SU-DHL-6 (cell line): ENCODE data around the gene GIMAP7.

ENCODE experiments used
- H2AFZ ChIP-seq: fragments of 200-600 bp; sonication (generic); 2 replicates; pipeline ENCODE4 v1.6.1; 2014; ENCODE audit warnings: low read depth, mild to moderate bottlenecking, moderate library complexity, mixed read lengths, antibody characterized with exemption, low read length; ENCODE audit not compliant: severe bottlenecking
- H3F3A ChIP-seq: fragments of 200-600 bp; shearing (Covaris generic); 2 replicates; pipeline ENCODE4 v1.6.0; 2016; ENCODE audit warnings: antibody characterized with exemption, mild to moderate bottlenecking; ENCODE audit not compliant: insufficient read depth
- H3K27ac ChIP-seq: fragments of 200-600 bp; sonication (generic); 2 replicates; pipeline ENCODE4 v1.5.1; 2016; ENCODE audit warnings: low read depth, mild to moderate bottlenecking, low read length, moderate library complexity, mixed read lengths
- H3K27me3 ChIP-seq: fragments of 200-600 bp; sonication (generic), shearing (Covaris generic); 2 replicates; pipeline ENCODE4 v1.6.0; 2014; ENCODE audit warnings: mild to moderate bottlenecking, low read length
- H3K36me3 ChIP-seq: fragments of 200-600 bp; sonication (generic); 2 replicates; pipeline ENCODE4 v1.6.1; 2014; ENCODE audit warnings: mild to moderate bottlenecking, low read length, mixed read lengths
- H3K4me2 ChIP-seq: fragments of 300-600, 200-600 bp; shearing (Covaris generic), sonication (generic); 2 replicates; pipeline ENCODE4 v1.6.0; 2014; ENCODE audit warnings: low read length, low read depth, mild to moderate bottlenecking; ENCODE audit not compliant: poor library complexity, severe bottlenecking
- H3K4me3 ChIP-seq: fragments of 200-600 bp; sonication (generic); 2 replicates; pipeline ENCODE4 v1.5.1; 2014; ENCODE audit warnings: antibody characterized with exemption, low read length, mild to moderate bottlenecking, mixed read lengths; ENCODE audit not compliant: insufficient read depth, poor library complexity, severe bottlenecking
- H3K79me2 ChIP-seq: fragments of 200-600 bp; sonication (generic); 2 replicates; pipeline ENCODE4 v1.6.1; 2014; ENCODE audit warnings: mild to moderate bottlenecking, low read length, moderate library complexity; ENCODE audit not compliant: insufficient read depth
- H3K9ac ChIP-seq: fragments of 200-600 bp; sonication (generic); 2 replicates; pipeline ENCODE4 v1.7.0; 2014; ENCODE audit warnings: mild to moderate bottlenecking, low read length
- H3K9me2 ChIP-seq: fragments of 200-600 bp; sonication (generic); replicated peaks from 2 replicates; pipeline ENCODE4 v1.6.1; 2014; ENCODE audit warnings: low read length; ENCODE audit not compliant: insufficient read depth
- H3K9me3 ChIP-seq: fragments of 200-600 bp; sonication (generic); 2 replicates; pipeline ENCODE4 v1.6.1; 2014; ENCODE audit warnings: low read length, mixed read lengths; ENCODE audit not compliant: insufficient read depth
- H4K20me1 ChIP-seq: fragments of 200-600 bp; sonication (generic); 2 replicates; pipeline ENCODE4 v1.6.1; 2014; ENCODE audit warnings: low read depth, mild to moderate bottlenecking, antibody characterized with exemption, low read length, moderate library complexity, mixed read lengths
- CTCF ChIP-seq: fragments of 200-600 bp; sonication (generic); IDR thresholded peaks from one replicate; pipeline ENCODE4 v1.5.1; 2017; ENCODE audit warnings: antibody characterized with exemption, mild to moderate bottlenecking, low read length, moderate library complexity; ENCODE audit not compliant: insufficient read depth, poor library complexity, severe bottlenecking
- EZH2phosphoT487 ChIP-seq: fragments of 200-600 bp; sonication (generic), shearing (Covaris generic); conservative IDR thresholded peaks from 2 replicates; pipeline ENCODE4 v1.6.1; 2018; ENCODE audit warnings: mild to moderate bottlenecking, antibody characterized with exemption, low read length, moderate library complexity, mixed read lengths

GIMAP7 gene

GRCh38 chr7:150566123-150566522 is 51.5 kb downstream of the GIMAP7 start:
- Histone ChIP-seq H3K4me2 (no peak overlapping the region), H3K9me2 (no peaks in the 10 kb centered on the region), H3K4me3 (no peak overlapping the region), H2AFZ (no peak overlapping the region), H3F3A (no peaks in the 10 kb centered on the region), H4K20me1 (no peaks in the 10 kb centered on the region), H3K27me3 (no peaks in the 10 kb centered on the region; the same call in 1 of the 2 replicates), H3K9me3 (no peaks in the 10 kb centered on the region), H3K36me3 (no peaks in the 10 kb centered on the region), H3K79me2 (no peaks in the 10 kb centered on the region), H3K9ac (no peak overlapping the region), H3K27ac (no peak overlapping the region)
- TF ChIP-seq EZH2phosphoT487 (no peak), CTCF (no peak)

GRCh38 chr7:150566572-150566971 is 51.9 kb downstream of the GIMAP7 start:
- no peak overlapping the region for H3K9ac ChIP-seq
- no peaks in the 10 kb centered on the region for H3K9me3 ChIP-seq
- H3K27ac ChIP-seq: no peak overlapping the region
- TF ChIP-seq CTCF: no peak
- no peak for TF ChIP-seq EZH2phosphoT487
- H3K4me2 ChIP-seq: no peak overlapping the region
- H2AFZ ChIP-seq: no peak overlapping the region
- no peaks in the 10 kb centered on the region; the same call in 1 of the 2 replicates for H3K27me3 ChIP-seq
- no peaks in the 10 kb centered on the region for H3K79me2 ChIP-seq
- H3K4me3 ChIP-seq: no peak overlapping the region
- no peaks in the 10 kb centered on the region for H3F3A ChIP-seq
- H3K9me2 ChIP-seq: no peaks in the 10 kb centered on the region
- H3K36me3 ChIP-seq: no peaks in the 10 kb centered on the region
- H4K20me1 ChIP-seq: no peaks in the 10 kb centered on the region

GRCh38 chr7:150567169-150567568 is 52.5 kb downstream of the GIMAP7 start, which contains the start of gene GIMAP4:
Gene GIMAP4 (plus strand): TSS chr7:150567390. CDS start chr7:150569902, 2,512 bp downstream.
- Histone ChIP-seq H2AFZ (no peak within 1 kb of the TSS), H3K36me3 (no peaks in the 10 kb centered on the region), H3K4me3 (no peak within 1 kb of the TSS)

More at GRCh38 chr7:150567169-150567568, 52.5 kb downstream of the GIMAP7 start, which contains the start of gene GIMAP4:
- H3K27ac ChIP-seq: no peak within 1 kb of the TSS
- H3K79me2 ChIP-seq: no peaks in the 10 kb centered on the region
- H3F3A ChIP-seq: no peaks in the 10 kb centered on the region
- no peaks in the 10 kb centered on the region for H3K9me3 ChIP-seq
- H3K9ac ChIP-seq: no peak within 1 kb of the TSS
- no peaks in the 10 kb centered on the region for H4K20me1 ChIP-seq
- TF ChIP-seq EZH2phosphoT487 (no peak), CTCF (no peak)
- no peaks in the 10 kb centered on the region; the same call in 1 of the 2 replicates for H3K27me3 ChIP-seq
- no peak within 1 kb of the TSS for H3K4me2 ChIP-seq
- no peaks in the 10 kb centered on the region for H3K9me2 ChIP-seq
